IMR-90 (cell line): ENCODE data around the gene AKR1A1. TPM values are rescaled to one million over a fixed set of nuclear protein-coding genes. Genes with fewer than 3 reads are reported as not detected.
A peak's percentile ranks its signal among the peaks of the same experiment; 100 is the strongest.

Source experiments
- ATAC-seq: fragments of 200-7000 bp; cut with Tn5 transposase; 2 replicates; pipeline ENCODE4 v1.9.1; 2020; ENCODE audit warnings: low read depth, mild to moderate bottlenecking, moderate library complexity
- BruUV-seq: library from RNA; stranded (reverse); fragments of 400-500 nt; replicated peaks from 2 replicates; lab custom pipeline; 2021; lab: Mats Ljungman, UMichigan
- CTCF ChIA-PET: fragments of 300-600 bp; formaldehyde crosslinking; extraction: SDS; loops from one replicate; lab custom pipeline; 2021; ENCODE audit warnings: antibody characterized with exemption; lab: Yijun Ruan, JAX
- POLR2A ChIA-PET: fragments of 300-600 bp; sonication (Branson Sonifier 250); formaldehyde crosslinking; loops from one replicate; lab custom pipeline; 2022; ENCODE audit warnings: antibody characterized with exemption; ENCODE audit not compliant: unreplicated experiment; lab: Charles Lee
- DNase-seq: peaks from one replicate; pipeline ENCODE4 v3.0.0; 2013
- H2AFZ ChIP-seq: replicated peaks from 2 replicates; pipeline ENCODE3; 2013; ENCODE audit warnings: low read length, mild to moderate bottlenecking; ENCODE audit not compliant: poor library complexity
- H2AK5ac ChIP-seq: 2 replicates; pipeline ENCODE4 v1.6.1; 2013; ENCODE audit warnings: low read depth, low read length, inconsistent platforms
- H2AK9ac ChIP-seq: replicated peaks from 2 replicates; pipeline ENCODE3; 2013; ENCODE audit warnings: mild to moderate bottlenecking, low read depth, low read length, moderate library complexity; ENCODE audit not compliant: poor library complexity
- H2BK120ac ChIP-seq: 2 replicates; pipeline ENCODE4 v1.6.1; 2013; ENCODE audit warnings: low read depth, low read length, inconsistent platforms
- H2BK15ac ChIP-seq: 3 replicates; pipeline ENCODE4 v1.6.1; 2013; ENCODE audit warnings: low read depth, low read length, inconsistent platforms
- H2BK20ac ChIP-seq: 2 replicates; pipeline ENCODE4 v1.6.1; 2013; ENCODE audit warnings: low read depth, mild to moderate bottlenecking, inconsistent platforms, low read length, moderate library complexity
- H2BK5ac ChIP-seq: 2 replicates; pipeline ENCODE4 v1.6.1; 2013; ENCODE audit warnings: mild to moderate bottlenecking, low read depth, low read length, inconsistent platforms; ENCODE audit not compliant: poor library complexity, severe bottlenecking
- H3K14ac ChIP-seq: replicated peaks from 2 replicates; pipeline ENCODE4 v1.6.1; 2013; ENCODE audit warnings: low read depth, low read length, inconsistent platforms
- H3K18ac ChIP-seq: 2 replicates; pipeline ENCODE4 v1.6.1; 2013; ENCODE audit warnings: low read depth, low read length, control low read depth
- H3K23ac ChIP-seq: 2 replicates; pipeline ENCODE4 v1.6.1; 2013; ENCODE audit warnings: low read depth, low read length, inconsistent platforms
- H3K27ac ChIP-seq: 2 replicates; pipeline ENCODE4 v1.5.1; 2013; ENCODE audit warnings: mild to moderate bottlenecking, control low read depth, low read length; ENCODE audit not compliant: insufficient read depth
- H3K27me3 ChIP-seq: 2 replicates; pipeline ENCODE4 v1.6.1; 2013; ENCODE audit warnings: low read length; ENCODE audit not compliant: control insufficient read depth, insufficient read depth
- H3K36me3 ChIP-seq: 2 replicates; pipeline ENCODE4 v1.6.1; 2013; ENCODE audit warnings: low read length, mixed read lengths; ENCODE audit not compliant: control insufficient read depth, insufficient read depth
- H3K4ac ChIP-seq: 2 replicates; pipeline ENCODE4 v1.6.1; 2013; ENCODE audit warnings: low read depth, low read length, inconsistent platforms
- H3K4me1 ChIP-seq: 2 replicates; pipeline ENCODE4 v1.6.1; 2013; ENCODE audit warnings: low read length, mixed read lengths; ENCODE audit not compliant: control insufficient read depth, insufficient read depth
- H3K4me2 ChIP-seq: 2 replicates; pipeline ENCODE4 v1.6.1; 2013; ENCODE audit warnings: low read depth, mild to moderate bottlenecking, control low read depth, low read length, moderate library complexity
- H3K4me3 ChIP-seq: 2 replicates; pipeline ENCODE4 v1.5.1; 2013; ENCODE audit warnings: low read depth, mild to moderate bottlenecking, control low read depth, low read length, moderate library complexity; ENCODE audit not compliant: insufficient read depth
- H3K56ac ChIP-seq: 2 replicates; pipeline ENCODE4 v1.6.1; 2013; ENCODE audit warnings: low read length, inconsistent platforms; ENCODE audit not compliant: insufficient read depth; ENCODE audit errors: extremely low read depth
- H3K79me1 ChIP-seq, 2 experiments: 2 replicates each; pipeline ENCODE4 v1.6.1; 2013; ENCODE audit warnings: low read length in 2 of 2, inconsistent platforms in 1 of 2, low read depth in 1 of 2
- H3K9ac ChIP-seq: 2 replicates; pipeline ENCODE4 v1.6.1; 2013; ENCODE audit warnings: low read depth, low read length, control low read depth
- H3K9me1 ChIP-seq: 2 replicates; pipeline ENCODE4 v1.6.1; 2013; ENCODE audit warnings: low read length, inconsistent platforms; ENCODE audit not compliant: insufficient read depth
- H3K9me3 ChIP-seq: 2 replicates; pipeline ENCODE4 v1.6.1; 2013; ENCODE audit warnings: low read length; ENCODE audit not compliant: control insufficient read depth, insufficient read depth
- H4K20me1 ChIP-seq: 2 replicates; pipeline ENCODE4 v1.6.1; 2013; ENCODE audit warnings: low read length, inconsistent platforms; ENCODE audit not compliant: insufficient read depth
- H4K5ac ChIP-seq: 2 replicates; pipeline ENCODE4 v1.6.1; 2013; ENCODE audit warnings: mild to moderate bottlenecking, low read depth, low read length, control low read depth
- H4K8ac ChIP-seq, 2 experiments: 2 replicates each; pipeline ENCODE4 v1.6.1; 2013; ENCODE audit warnings: low read depth in 2 of 2, low read length in 2 of 2, control low read depth in 1 of 2, inconsistent platforms in 1 of 2
- H4K91ac ChIP-seq: 2 replicates; pipeline ENCODE4 v1.6.1; 2013; ENCODE audit warnings: low read depth, low read length, inconsistent platforms; ENCODE audit not compliant: insufficient read depth
- BHLHE40 ChIP-seq: fragments of 150-350 bp; IDR thresholded peaks from 2 replicates; pipeline ENCODE4 v1.6.1; 2016; ENCODE audit warnings: mild to moderate bottlenecking, low read depth, low read length
- CEBPB ChIP-seq: IDR thresholded peaks from 2 replicates; pipeline ENCODE4 v1.6.1; 2012; ENCODE audit warnings: low read depth, low read length, improper control_type of control experiment
- CHD1 ChIP-seq: IDR thresholded peaks from 2 replicates; pipeline ENCODE4 v1.6.1; 2012; ENCODE audit warnings: low read depth, low read length, improper control_type of control experiment
- CTCF ChIP-seq: conservative IDR thresholded peaks from 2 replicates; pipeline ENCODE4 v1.5.1; 2012; ENCODE audit warnings: mild to moderate bottlenecking, low read depth, low read length, improper control_type of control experiment
- FOS ChIP-seq: fragments of 150-350 bp; IDR thresholded peaks from 2 replicates; pipeline ENCODE4 v1.6.1; 2016; ENCODE audit warnings: low read depth, low read length
- MAFK ChIP-seq: IDR thresholded peaks from 2 replicates; pipeline ENCODE4 v1.6.1; 2012; ENCODE audit warnings: low read depth, low read length, improper control_type of control experiment
- MAZ ChIP-seq: IDR thresholded peaks from 2 replicates; pipeline ENCODE4 v1.6.1; 2012; ENCODE audit warnings: low read depth, mild to moderate bottlenecking, low read length, improper control_type of control experiment, moderate library complexity, borderline replicate concordance
- MXI1 ChIP-seq: IDR thresholded peaks from 2 replicates; pipeline ENCODE4 v1.6.1; 2012; ENCODE audit warnings: low read depth, mild to moderate bottlenecking, low read length, moderate library complexity, borderline replicate concordance
- NFE2L2 ChIP-seq: fragments of 150-350 bp; IDR thresholded peaks from 2 replicates; pipeline ENCODE4 v1.6.1; 2016; ENCODE audit warnings: low read depth, mild to moderate bottlenecking, low read length
- POLR2A ChIP-seq: IDR thresholded peaks from 2 replicates; pipeline ENCODE4 v1.6.1; 2012; ENCODE audit warnings: mild to moderate bottlenecking, low read depth, low read length
- RAD21 ChIP-seq: IDR thresholded peaks from 2 replicates; pipeline ENCODE4 v1.6.1; 2012; ENCODE audit warnings: low read length, improper control_type of control experiment
- RCOR1 ChIP-seq: IDR thresholded peaks from 2 replicates; pipeline ENCODE4 v1.6.1; 2012; ENCODE audit warnings: mild to moderate bottlenecking, low read length, improper control_type of control experiment; ENCODE audit not compliant: insufficient replicate concordance
- RFX5 ChIP-seq: IDR thresholded peaks from 2 replicates; pipeline ENCODE4 v1.8.0; 2012; ENCODE audit warnings: low read depth, mild to moderate bottlenecking, low read length, moderate library complexity
- SMC3 ChIP-seq: fragments of 150-350 bp; IDR thresholded peaks from 2 replicates; pipeline ENCODE4 v1.6.1; 2016; ENCODE audit warnings: low read depth, mild to moderate bottlenecking, antibody characterized with exemption, low read length, moderate library complexity
- WGBS, 2 experiments: methylation state at CpG; one replicate each; pipeline versions ENCODE4 v1.1.5 to v1.1.7; 2013; ENCODE audit warnings: missing lambda C conversion rate in 2 of 2; ENCODE audit not compliant: insufficient read length in 1 of 2; ENCODE audit errors: extremely low coverage in 2 of 2; 5-methylcytosine and 5-hydroxymethylcytosine counted together
- dilution Hi-C: fragments of 300-500 bp; cut with HindIII; formaldehyde crosslinking; loops from one replicate; pipeline ENCODE4 v1.14.3; 2018; ENCODE audit warnings: low sequenced_read_pairs; ENCODE audit not compliant: unreplicated experiment
- in situ Hi-C: fragments of 300-500 bp; cut with MboI; formaldehyde crosslinking; loops from 3 replicates; pipeline ENCODE4 v1.14.3; 2019; ENCODE audit warnings: low sequenced_read_pairs, inconsistent platforms, mixed read lengths
- intact Hi-C: fragments of 100-400 bp; cut with micrococcal nuclease; formaldehyde crosslinking; loops from 2 replicates; pipeline ENCODE4 v1.10.0; 2022
- polyA plus RNA-seq, 3 experiments: library from polyadenylated mRNA; depleted of rRNA; stranded (reverse); fragments of >200 nt; gene quantifications; 2 replicates each; pipeline ENCODE4 v1.2.3, GENCODE V29; 2012; ENCODE audit warnings: low replicate concordance in 1 of 3
- total RNA-seq: library from RNA; depleted of rRNA; stranded (reverse); fragments of >200 nt; gene quantifications from 2 replicates; pipeline ENCODE4 v1.2.3, GENCODE V29; 2012
- TF ChIP-seq, protein P1 (sequence below): fragments of 150-350 bp; IDR thresholded peaks from 2 replicates; pipeline ENCODE4 v1.6.1; 2017; ENCODE audit warnings: mild to moderate bottlenecking, antibody characterized with exemption, low read length, low read depth

Gene AKR1A1
- total and polyA plus RNA-seq, 2 of the 4 experiments (the other 2 are of a cell fraction) = 141 to 151 TPM

- peak within 1 kb of the TSS; percentile 99 for H4K91ac ChIP-seq
- peak within 1 kb of the TSS; percentile 96 for H2BK5ac ChIP-seq
- peaks cover 7% of the 10 kb centered on the region for H3K4me1 ChIP-seq
- peaks cover 12% of the 10 kb centered on the region for H3K36me3 ChIP-seq
- H3K9me3 ChIP-seq = no peaks in the 10 kb centered on the region
- peak within 1 kb of the TSS; percentile 100 for H3K4ac ChIP-seq
- DNase-seq = peak; percentile 94
- peaks cover 40% of the 10 kb centered on the region for H4K20me1 ChIP-seq
- peak within 1 kb of the TSS; percentile 99 for H2BK15ac ChIP-seq
- 1% methylated on average over 14 of the region's 72 CpGs; no CpG with 5 or more reads in 1 of the 2 experiments for WGBS, 2 experiments
- H3K27ac ChIP-seq = peak within 1 kb of the TSS; percentile 98
- H4K5ac ChIP-seq = peak within 1 kb of the TSS; percentile 92
- peak within 1 kb of the TSS; percentile 60 for H3K4me3 ChIP-seq
- ChIA-PET CTCF (interaction anchor here (1.0 to 2.3 kb wide), 2 partner anchors 9 kb away, joined by 4 to 6 read pairs; no protein-coding TSS in a partner anchor), POLR2A (interaction anchor here (0.5 to 1.6 kb wide), 12 partner anchors 13 to 530 kb away, joined by 3 to 12 read pairs (median 4); partner anchors contain the start of gene AKR1A1)
- in situ Hi-C loops (no loop called here), dilution Hi-C loops (no loop called here), intact Hi-C loops (loop anchor here (5.0 kb wide), 1 partner anchor 361 kb away; no protein-coding TSS in a partner anchor)
- H3K56ac ChIP-seq = peak within 1 kb of the TSS; percentile 98
- peak within 1 kb of the TSS; percentile 99 for H3K23ac ChIP-seq
- H4K8ac ChIP-seq = peak within 1 kb of the TSS; percentile 98 to 99
- no peaks in the 10 kb centered on the region for H3K9me1 ChIP-seq
- H3K18ac ChIP-seq = peak within 1 kb of the TSS; percentile 98
- peak within 1 kb of the TSS; percentile 99 for H2AK9ac ChIP-seq
- peak within 1 kb of the TSS; percentile 87 for H3K4me2 ChIP-seq
- H3K9ac ChIP-seq = peak within 1 kb of the TSS; percentile 91
- H2AFZ ChIP-seq = peak within 1 kb of the TSS; percentile 93
- H2BK20ac ChIP-seq = peak within 1 kb of the TSS; percentile 85
- ATAC-seq = peak; percentile 91
- peaks cover 7 to 26% of the 10 kb centered on the region in 2 experiments; a peak in 2 of 4 replicates for H3K79me1 ChIP-seq
- BruUV-seq = TSS peak; percentile 58
- peak within 1 kb of the TSS; percentile 97 for H2BK120ac ChIP-seq
- H2AK5ac ChIP-seq = peak within 1 kb of the TSS; percentile 96
- H3K14ac ChIP-seq = peak within 1 kb of the TSS; percentile 100
- H3K27me3 ChIP-seq = no peaks in the 10 kb centered on the region
- no peak for TF ChIP-seq SMC3
- TF ChIP-seq FOS = no peak
- TF ChIP-seq MAZ = peak; percentile 100
- TF ChIP-seq CEBPB = no peak
- peak; percentile 100 for TF ChIP-seq POLR2A
- TF ChIP-seq CTCF = 0 out of 2 replicates have a peak, but pooled peaks have one; percentile 14
- TF ChIP-seq, protein P1, sequence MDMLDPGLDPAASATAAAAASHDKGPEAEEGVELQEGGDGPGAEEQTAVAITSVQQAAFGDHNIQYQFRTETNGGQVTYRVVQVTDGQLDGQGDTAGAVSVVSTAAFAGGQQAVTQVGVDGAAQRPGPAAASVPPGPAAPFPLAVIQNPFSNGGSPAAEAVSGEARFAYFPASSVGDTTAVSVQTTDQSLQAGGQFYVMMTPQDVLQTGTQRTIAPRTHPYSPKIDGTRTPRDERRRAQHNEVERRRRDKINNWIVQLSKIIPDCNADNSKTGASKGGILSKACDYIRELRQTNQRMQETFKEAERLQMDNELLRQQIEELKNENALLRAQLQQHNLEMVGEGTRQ = no peak
- TF ChIP-seq RFX5 = no peak
- peak; percentile 79 for TF ChIP-seq MAFK
- no peak for TF ChIP-seq RAD21
- 0 out of 2 replicates have a peak, but pooled peaks have one; percentile 85 for TF ChIP-seq CHD1
- 0 out of 2 replicates have a peak, but pooled peaks have one; percentile 17 for TF ChIP-seq MXI1
- TF ChIP-seq BHLHE40 = peak; percentile 53; the same call in 1 of the 2 replicates
- peak; percentile 99 for TF ChIP-seq NFE2L2
- TF ChIP-seq RCOR1 = no peak
Measured at GRCh38 chr1:45521413-45522323, 29.0 kb upstream of the AKR1A1 start, which contains the start of gene PRDX1. Gene PRDX1, minus strand, starts transcription at chr1:45521884. Its CDS starts 2,841 bp downstream, at chr1:45519043.
